ENCODE measurements around the gene PLET1. TPM values are rescaled to one million over a fixed set of nuclear protein-coding genes. Genes with fewer than 3 reads are reported as not detected.

Gene PLET1
- total RNA-seq, 1 donor from 2014 or later = not detected

DNA sequence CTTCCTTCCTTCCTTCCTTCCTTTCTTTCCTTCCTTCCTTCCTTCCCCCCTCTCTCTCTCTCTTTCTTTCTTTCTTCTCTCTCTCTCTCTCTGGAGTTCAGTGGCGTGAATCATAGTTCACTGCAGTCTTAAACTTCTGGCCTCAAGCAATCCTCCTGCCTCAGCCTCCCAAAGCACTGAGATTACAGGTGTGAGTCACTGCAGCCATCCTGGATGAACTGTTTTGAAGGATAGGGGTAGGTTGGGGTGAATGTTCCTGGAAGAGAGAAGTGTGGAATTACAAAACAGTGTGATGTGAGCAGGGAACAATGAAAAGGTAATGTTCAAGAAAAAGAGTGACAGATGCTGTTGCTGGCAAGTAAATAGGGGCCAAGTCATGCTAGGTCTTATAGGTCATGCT, 12.4 kb upstream of the PLET1 start:
- Histone ChIP-seq H3K4me2 (no peak overlapping the region), H3K27ac (no peak overlapping the region), H3K4me3 (no peak overlapping the region), H3K36me3 (no peaks in the 10 kb centered on the region), H3K9ac (no peak overlapping the region), H2AFZ (replicated peaks) (no peak overlapping the region), H3F3A (ENCODE audit: low read depth) (no peaks in the 10 kb centered on the region), H3K9me3 (ENCODE audit: low read depth) (no peaks in the 10 kb centered on the region), H3K79me2 (ENCODE audit: low read depth) (no peaks in the 10 kb centered on the region), H3K27me3 (no peaks in the 10 kb centered on the region), H3K4me1 (no peaks in the 10 kb centered on the region), H4K20me1 (ENCODE audit: low read depth) (no peaks in the 10 kb centered on the region)
- Mint-ChIP-seq H3K36me3 (no peaks in the 10 kb centered on the region), H3K27ac (no peak overlapping the region), H3K27me3 (ENCODE audit: insufficient read depth, low read depth) (no peaks in the 10 kb centered on the region), H3K4me3 (no peak overlapping the region), H3K4me1 (no peaks in the 10 kb centered on the region), H3K9me3 (no peaks in the 10 kb centered on the region)
- no peak for TF ChIP-seq EZH2phosphoT487 (IDR thresholded peaks at IDR 0.05)
- TF ChIP-seq EZH2 (IDR thresholded peaks at IDR 0.05) = no peak
- TF ChIP-seq, protein P1, sequence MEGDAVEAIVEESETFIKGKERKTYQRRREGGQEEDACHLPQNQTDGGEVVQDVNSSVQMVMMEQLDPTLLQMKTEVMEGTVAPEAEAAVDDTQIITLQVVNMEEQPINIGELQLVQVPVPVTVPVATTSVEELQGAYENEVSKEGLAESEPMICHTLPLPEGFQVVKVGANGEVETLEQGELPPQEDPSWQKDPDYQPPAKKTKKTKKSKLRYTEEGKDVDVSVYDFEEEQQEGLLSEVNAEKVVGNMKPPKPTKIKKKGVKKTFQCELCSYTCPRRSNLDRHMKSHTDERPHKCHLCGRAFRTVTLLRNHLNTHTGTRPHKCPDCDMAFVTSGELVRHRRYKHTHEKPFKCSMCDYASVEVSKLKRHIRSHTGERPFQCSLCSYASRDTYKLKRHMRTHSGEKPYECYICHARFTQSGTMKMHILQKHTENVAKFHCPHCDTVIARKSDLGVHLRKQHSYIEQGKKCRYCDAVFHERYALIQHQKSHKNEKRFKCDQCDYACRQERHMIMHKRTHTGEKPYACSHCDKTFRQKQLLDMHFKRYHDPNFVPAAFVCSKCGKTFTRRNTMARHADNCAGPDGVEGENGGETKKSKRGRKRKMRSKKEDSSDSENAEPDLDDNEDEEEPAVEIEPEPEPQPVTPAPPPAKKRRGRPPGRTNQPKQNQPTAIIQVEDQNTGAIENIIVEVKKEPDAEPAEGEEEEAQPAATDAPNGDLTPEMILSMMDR (IDR thresholded peaks at IDR 0.05) = no peak
- DNase-seq (ENCODE audit: low spot score) = no peak

DNA sequence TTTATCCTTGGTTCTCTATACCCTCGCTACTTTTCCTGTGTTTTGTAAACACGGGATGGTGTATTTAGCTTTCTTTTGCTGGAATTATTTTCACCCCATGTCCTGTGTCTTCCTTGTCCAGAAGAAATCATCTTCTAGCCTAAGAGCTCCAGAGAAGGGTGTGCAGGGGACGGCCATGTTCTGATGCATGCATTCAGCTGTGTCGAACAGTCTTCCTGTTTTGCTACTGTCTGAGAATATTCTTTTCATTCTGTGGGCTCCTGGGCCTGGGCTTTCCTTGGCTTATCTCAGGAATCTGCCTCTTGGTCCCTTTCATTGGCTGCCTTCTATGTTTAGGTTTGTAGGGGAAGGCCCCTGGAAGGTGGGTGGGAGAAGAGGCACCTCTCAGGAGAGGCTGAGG, 10.6 kb upstream of the PLET1 start:
- Histone ChIP-seq H3K79me2 (ENCODE audit: low read depth) (no peaks in the 10 kb centered on the region), H3K4me3 (no peak overlapping the region), H3F3A (ENCODE audit: low read depth) (no peaks in the 10 kb centered on the region), H2AFZ (replicated peaks) (no peak overlapping the region), H3K27ac (no peak overlapping the region), H3K9ac (no peak overlapping the region), H3K9me3 (ENCODE audit: low read depth) (no peaks in the 10 kb centered on the region), H3K4me2 (no peak overlapping the region), H3K36me3 (no peaks in the 10 kb centered on the region), H4K20me1 (ENCODE audit: low read depth) (no peaks in the 10 kb centered on the region), H3K4me1 (no peaks in the 10 kb centered on the region), H3K27me3 (no peaks in the 10 kb centered on the region)
- DNase-seq (ENCODE audit: low spot score) = no peak
- Mint-ChIP-seq H3K27me3 (ENCODE audit: insufficient read depth, low read depth) (no peaks in the 10 kb centered on the region), H3K4me1 (no peaks in the 10 kb centered on the region), H3K4me3 (no peak overlapping the region), H3K27ac (no peak overlapping the region), H3K36me3 (no peaks in the 10 kb centered on the region), H3K9me3 (no peaks in the 10 kb centered on the region)
- TF ChIP-seq EZH2phosphoT487 (IDR thresholded peaks at IDR 0.05) (no peak), EZH2 (IDR thresholded peaks at IDR 0.05) (no peak)
- TF ChIP-seq, protein P1 (IDR thresholded peaks at IDR 0.05) = no peak

DNA sequence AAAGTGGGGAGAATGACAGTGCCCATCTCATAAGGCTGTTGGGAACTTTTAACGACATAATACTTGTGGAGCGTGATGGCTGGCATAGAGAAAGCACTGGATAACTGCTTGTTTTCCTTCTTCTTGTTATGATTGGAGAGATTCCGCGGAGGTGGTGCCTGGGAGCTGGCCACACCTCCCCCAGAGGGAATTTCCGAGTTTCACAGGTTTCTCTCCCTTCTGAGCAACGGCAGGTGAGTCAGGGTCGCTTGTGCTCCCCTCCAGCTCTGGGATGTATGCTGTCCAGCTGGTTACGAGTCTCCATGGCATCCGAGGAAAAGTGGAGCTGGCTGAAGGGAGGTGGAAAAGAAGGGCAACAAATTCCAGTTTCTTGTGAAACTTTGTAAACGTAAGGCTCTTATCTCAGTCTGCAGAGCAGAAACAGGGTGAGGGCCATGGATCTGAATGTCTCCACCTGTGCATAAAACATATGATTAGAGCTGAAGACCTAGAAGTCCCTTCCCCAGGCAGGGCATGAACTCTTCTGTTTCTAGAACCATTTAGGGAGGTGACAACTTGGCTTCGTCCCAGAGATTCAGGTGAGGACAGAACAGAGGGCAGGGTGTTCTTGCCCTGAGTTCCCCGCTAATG, 10.0 kb upstream of the PLET1 start:
- Mint-ChIP-seq H3K36me3 (no peaks in the 10 kb centered on the region), H3K27me3 (ENCODE audit: insufficient read depth, low read depth) (no peaks in the 10 kb centered on the region), H3K4me3 (no peak overlapping the region), H3K9me3 (no peaks in the 10 kb centered on the region), H3K4me1 (no peaks in the 10 kb centered on the region), H3K27ac (no peak overlapping the region)
- Histone ChIP-seq H3K4me1 (no peaks in the 10 kb centered on the region), H3K27ac (no peak overlapping the region), H3K4me2 (no peak overlapping the region), H2AFZ (replicated peaks) (no peak overlapping the region), H3K4me3 (no peak overlapping the region), H3K27me3 (no peaks in the 10 kb centered on the region), H4K20me1 (ENCODE audit: low read depth) (no peaks in the 10 kb centered on the region), H3K9ac (no peak overlapping the region), H3F3A (ENCODE audit: low read depth) (no peaks in the 10 kb centered on the region), H3K79me2 (ENCODE audit: low read depth) (no peaks in the 10 kb centered on the region), H3K9me3 (ENCODE audit: low read depth) (no peaks in the 10 kb centered on the region), H3K36me3 (no peaks in the 10 kb centered on the region)
- TF ChIP-seq, protein P1 (IDR thresholded peaks at IDR 0.05) = no peak
- no peak for TF ChIP-seq EZH2 (IDR thresholded peaks at IDR 0.05)
- no peak for TF ChIP-seq EZH2phosphoT487 (IDR thresholded peaks at IDR 0.05)
- DNase-seq (ENCODE audit: low spot score) = no peak
